Activated CD4-positive, alpha-beta T cell treated with anti-CD3 and anti-CD28 coated beads, Interleukin-2, amount 50 U/mL, for 1 hour (primary cell): Measurements from ENCODE around the gene CNIH2.

Source experiments
- DNase-seq: peaks from one replicate; pipeline ENCODE4 v3.0.0-alpha.2; 2020

The CNIH2 gene

GRCh38 chr11:66278363-66279091 is 552 bp downstream of the CNIH2 start:
- peak; percentile 34 for DNase-seq

DNA sequence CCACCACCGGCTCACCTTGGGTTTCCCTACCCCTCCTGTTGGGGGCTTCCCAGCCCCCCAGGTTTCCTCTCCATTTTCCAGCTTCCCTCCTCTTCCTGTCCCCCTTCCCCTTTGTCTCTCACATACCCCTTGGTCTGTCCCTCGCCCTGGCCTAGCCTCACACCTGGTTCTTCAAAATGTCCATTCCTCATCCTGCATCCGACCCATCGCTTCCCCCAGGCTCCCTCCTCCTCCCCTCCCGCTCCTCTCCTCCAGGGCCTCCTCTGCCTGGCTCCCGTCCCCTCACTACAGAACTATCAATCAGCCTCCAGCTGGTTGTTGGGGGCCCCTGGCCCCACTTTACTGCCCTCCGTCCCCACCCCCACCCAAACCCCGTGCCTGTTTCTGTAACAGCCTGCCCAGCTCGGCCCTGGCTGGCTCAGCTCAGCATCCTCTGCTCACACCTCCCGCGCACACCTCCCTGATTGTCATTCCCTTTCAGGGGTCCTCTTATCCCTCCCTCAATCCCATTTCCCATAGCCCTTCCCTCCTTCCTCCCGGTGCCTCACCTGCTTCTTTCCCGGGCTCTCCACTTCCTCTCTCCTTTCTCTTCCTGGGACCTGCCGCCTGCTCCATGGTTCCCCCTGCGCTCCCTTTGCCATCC is 1.2 kb downstream of the CNIH2 start:
- DNase-seq: no peak

DNA sequence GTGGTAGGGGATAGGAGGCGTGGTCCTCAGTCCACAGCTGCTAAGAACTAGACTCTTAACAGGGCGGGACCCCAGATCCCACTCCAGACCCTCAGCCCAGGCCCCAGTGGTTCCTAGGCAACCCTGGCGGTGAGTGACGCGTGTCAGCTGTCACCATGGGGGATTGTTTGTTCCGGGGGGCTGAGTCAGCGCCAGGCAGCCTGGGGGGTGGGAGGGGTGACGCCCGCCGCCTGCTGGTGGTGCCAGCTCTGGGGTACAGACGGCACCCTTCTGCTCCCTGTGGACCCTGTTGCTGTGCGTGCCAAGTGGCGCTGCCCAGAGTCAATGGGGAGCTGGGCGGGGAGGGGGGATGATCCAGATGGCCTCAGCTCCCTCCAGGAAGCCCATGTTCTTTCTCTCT is 2.5 kb downstream of the CNIH2 start:
- no peak for DNase-seq

DNA sequence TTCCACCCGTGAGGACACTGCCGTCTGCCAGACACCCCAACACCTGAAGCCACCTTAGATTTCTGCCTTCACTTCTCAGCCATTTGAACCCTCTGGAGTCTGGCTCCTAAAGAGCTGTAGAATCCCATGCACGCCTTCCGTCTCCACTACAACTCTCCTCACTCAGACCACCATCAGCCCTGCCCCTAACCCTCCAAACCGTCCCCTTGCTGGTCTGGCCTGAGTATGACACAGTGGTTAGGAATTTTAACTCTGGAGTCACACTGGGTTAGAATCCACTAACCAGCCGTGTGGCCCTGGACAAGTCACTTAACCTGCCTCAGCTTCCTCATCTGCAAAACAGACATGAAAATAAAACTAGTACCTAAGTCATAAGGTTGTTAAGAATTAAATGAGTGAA is 3.0 kb downstream of the CNIH2 start:
- DNase-seq: no peak

GRCh38 chr11:66281776-66282467 is 3.9 kb downstream of the CNIH2 start:
- DNase-seq: no peak

- DNase-seq: peak; percentile 100
These were observed 4.8 kb downstream of the CNIH2 start for GRCh38 chr11:66282468-66283455.

- DNase-seq: no peak
These were observed 5.6 kb downstream of the CNIH2 start for GRCh38 chr11:66283461-66284105.

DNA sequence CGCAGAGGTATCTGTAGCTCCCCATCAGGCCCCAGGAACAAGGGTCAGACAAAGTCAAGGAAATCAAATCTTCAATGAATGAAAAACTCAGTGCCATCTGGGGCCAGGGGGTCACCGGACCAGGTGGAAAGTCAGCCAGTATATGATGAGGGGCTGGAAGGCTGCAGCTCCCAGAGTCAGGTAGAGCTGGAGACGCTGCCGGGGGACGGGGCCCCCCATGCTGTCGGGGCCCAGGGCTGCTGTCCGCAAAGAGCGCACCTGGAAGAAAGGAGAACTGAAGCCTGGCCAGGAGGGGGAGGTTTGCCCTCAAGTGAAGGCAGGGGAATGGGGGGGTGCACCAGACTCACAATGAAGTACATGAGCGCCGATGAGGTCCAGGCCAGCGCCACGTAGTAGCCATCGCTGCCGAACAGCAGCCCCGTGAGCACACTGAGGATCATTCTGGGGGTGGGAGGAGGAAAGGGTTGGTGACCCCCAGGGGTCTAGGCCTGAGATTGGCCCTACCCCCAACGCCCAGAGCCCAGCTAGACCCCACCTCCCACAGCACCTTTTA is 6.6 kb downstream of the CNIH2 start:
- DNase-seq: no peak

DNA sequence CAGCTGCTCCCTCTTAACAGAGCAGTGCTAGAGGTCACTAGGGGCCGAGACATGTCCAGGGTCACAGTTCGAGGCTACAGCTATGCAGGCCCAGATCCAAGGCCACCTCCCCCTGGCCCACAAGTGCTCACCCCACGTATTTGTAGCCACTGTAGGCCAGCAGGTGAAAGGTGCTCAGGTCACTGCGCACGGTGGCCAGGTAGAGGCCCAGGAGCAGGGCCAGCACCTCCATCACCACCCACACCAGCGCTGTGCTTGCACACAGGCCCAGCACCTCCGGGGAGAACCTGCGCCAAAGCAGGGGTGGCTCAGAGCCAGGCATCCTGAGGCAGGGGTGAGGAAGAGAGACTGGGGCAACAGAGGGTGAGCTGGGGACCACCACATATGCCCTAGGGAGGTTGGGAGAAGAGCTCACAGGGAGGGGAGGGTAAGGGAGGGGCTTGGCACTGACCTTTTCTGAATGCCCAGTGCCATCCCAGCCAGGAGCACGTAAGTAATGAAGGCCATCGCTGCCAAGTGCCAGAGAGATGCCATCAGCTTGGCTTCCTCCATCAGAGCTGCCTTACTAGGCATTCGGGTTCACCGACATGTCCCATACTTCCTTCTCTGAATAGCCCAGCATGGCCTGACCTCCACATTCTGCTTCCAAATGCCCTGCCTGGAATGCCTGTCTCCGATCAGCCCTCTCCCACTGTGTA is 7.4 kb downstream of the CNIH2 start:
- DNase-seq: no peak

DNA sequence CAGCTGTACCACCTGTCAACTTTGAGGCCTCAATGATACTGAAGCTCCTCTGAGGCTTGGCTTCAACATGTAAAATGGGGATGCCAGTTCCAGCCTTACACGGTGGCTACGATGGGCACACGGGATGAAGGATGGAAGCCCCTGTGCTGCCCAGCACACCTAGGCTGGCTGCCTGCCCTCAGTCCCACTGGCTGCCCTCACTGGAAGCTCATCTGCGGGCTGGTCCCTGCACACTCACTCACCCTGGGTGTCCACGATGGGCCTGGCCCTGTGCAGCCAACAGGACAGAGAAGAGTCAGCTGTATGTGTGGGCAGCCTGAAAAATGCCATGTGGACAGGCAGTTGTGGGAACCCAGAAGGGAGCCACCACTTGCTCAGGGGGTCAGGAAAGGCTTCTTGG is 8.7 kb downstream of the CNIH2 start:
- no peak for DNase-seq

- DNase-seq: no peak
These were observed 9.4 kb downstream of the CNIH2 start for GRCh38 chr11:66287211-66287888.

GRCh38 chr11:66287889-66288670 is 10.1 kb downstream of the CNIH2 start:
- DNase-seq: no peak

DNA sequence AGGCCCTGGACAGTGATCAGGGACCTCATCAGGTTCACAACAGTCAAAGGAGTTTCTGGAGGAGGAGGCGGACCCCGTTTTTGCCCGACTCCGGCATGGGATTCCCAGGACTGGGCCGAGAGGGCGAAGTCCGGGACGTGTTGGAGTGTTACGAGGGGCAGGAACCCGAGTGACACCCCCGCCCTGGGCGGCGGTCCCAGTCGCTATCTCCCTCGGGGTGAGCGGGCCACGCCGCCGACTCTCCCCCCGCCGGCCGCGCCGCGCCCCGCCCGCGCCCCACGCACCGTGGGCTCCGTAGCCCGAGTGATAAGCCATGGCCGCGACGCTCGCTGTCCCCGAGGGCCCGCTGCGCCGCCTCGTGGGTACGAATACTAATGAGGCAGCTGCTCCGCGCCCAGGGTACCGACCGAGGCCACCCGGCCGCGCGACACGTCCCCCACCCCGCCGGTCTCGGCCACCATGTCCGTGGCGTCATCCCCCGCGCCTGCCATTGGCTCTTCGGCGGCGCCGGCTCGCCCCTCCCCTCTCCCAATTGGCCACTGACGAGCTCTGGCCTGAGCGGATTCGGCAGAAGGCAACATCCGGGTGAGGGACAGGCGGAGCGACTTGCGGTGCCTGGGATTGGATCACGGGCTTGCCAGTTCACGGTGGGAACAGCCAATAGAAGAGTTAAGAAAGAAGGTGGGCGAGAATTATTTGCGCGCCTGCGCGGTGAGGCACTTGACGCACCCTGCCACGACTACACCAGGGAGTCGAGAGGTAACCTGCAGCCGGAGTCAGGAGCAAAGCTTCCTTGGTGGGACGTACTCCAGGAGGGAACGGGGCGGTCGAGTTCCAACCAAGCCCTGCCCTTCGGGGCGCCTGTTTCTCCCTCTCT is 10.9 kb downstream of the CNIH2 start, which contains the start of gene YIF1A:
Gene YIF1A, minus strand, starts transcription at position 473 of the 877 bp plus-strand sequence. Its CDS starts 158 bp downstream, at position 315.
- DNase-seq: peak; percentile 98

DNA sequence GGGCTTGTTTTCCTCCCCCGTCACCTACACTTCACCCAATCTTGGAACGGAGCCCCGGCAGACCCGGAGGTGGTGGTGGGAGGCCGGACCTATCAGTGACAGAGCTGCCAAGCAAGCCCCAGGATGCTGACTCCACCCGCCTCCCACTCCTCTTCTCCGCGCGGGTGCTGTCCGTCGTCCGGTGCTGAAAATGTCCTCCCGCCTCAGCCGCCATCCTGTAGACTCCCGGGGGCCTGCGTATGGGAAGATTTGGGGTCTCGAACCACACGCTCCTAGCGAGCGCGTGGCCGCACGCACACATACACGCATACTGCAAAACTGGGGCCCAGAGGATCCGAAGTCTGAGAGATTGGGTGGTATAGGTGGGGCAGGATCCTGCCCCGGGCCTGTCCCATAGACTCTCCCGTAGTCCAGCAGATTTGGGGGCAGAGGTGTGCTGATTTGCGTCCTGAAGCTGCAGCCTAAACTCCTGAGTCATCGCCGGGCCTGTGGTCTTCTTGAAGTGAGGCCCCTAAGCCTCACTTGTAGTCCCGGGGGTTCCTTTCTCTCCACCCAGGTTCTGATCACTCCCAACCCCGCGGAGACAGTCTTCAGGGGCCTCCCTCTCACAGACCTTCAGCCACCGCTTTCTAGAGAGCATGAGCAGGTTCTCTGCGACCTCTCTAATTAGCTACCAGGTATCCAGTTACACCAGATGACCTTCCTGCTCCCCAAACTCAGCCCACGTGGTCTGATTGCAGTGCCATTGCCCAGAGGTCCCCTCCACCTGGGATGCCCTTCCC is 11.8 kb downstream of the CNIH2 start:
- peak; percentile 69 for DNase-seq

GRCh38 chr11:66290330-66290621 is 12.3 kb downstream of the CNIH2 start:
- DNase-seq: no peak

DNA sequence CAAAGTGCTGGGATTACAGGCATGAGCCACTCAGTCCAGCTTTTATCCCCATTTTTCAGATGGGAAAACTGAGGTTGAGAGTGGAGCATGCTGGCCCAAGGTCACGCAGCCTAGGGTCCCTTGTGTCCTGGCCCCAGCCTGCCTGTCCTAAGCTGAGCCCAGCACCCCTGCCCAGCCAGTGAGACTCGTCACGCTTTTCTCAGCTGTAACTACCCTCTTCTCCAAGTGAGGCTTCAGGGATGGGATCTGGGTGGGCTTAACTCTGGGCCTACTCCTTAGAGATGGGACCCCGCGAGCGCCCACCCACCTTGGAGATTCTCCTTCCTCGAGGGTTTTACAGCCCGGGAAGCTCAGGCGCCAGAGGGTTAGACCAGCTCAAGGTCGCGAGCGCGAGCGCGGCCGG is 13.3 kb downstream of the CNIH2 start:
- no peak for DNase-seq

DNA sequence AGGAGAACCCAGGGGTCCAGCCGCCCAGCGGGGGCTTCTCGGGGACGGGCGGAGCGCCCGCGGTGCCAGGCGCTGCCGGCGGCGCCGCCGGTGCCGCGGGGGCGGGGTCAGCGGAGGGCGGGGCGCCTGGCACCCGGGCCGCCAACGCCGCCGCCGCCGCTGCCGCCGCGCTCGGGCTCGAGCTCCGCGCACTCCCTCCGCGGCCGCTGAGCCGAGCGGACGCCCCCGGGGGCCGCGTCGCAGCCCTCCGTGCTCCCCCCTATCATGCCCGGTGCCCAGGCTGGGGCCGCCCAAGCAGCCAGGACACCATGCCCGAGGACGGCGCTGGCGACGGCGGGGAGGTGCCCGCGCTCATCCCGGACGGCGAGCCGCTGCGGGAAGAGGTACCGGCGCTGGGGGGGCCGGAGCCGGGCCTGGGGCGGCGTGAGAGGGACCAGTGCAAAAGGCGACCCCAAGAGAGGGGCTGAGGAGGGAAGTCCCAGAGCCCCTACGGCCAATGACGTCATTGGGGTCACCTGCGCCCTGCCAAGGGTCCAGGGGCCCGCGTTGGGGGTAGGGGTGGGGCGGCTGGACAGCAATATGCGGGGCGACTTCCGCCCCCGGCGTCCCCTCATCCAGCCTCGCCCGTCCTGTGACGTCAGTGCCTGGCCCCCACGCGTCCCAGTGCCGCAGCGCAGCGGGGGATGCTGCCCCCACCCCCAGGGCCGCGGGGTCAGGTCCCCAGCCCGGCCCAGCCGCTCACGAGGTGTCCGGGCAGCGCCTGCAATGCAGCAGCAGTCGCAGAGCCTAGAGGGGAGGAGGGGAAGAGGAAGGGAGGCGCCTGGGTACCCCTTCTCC is 13.9 kb downstream of the CNIH2 start, which contains the start of gene TMEM151A:
Gene TMEM151A, plus strand, starts transcription at position 189 of the 837 bp plus-strand sequence. Its CDS starts 120 bp downstream, at position 309.
- DNase-seq: no peak
